GM18873 (cell line): ENCODE measurements around the gene MOB1A.

Source experiments
- ATAC-seq: cut with Tn5 transposase; IDR thresholded peaks from one replicate; pipeline ENCODE4 v1.9.1; 2021; ENCODE audit warnings: mild to moderate bottlenecking, moderate library complexity, moderate number of reproducible peaks; ENCODE audit not compliant: unreplicated experiment, low FRiP score

MOB1A gene

GRCh38 chr2:74109551-74109950 is 69.1 kb downstream of the MOB1A start:
- ATAC-seq = no peak

- ATAC-seq = no peak
Measured at GRCh38 chr2:74107071-74107470, 71.6 kb downstream of the MOB1A start.

GRCh38 chr2:74105413-74105812 is 73.3 kb downstream of the MOB1A start:
- ATAC-seq = no peak

GRCh38 chr2:74104839-74105238 is 73.8 kb downstream of the MOB1A start:
- no peak for ATAC-seq

GRCh38 chr2:74103763-74104162 is 74.9 kb downstream of the MOB1A start:
- ATAC-seq = no peak
